ENCODE measurements around the gene CACFD1. TPM values are rescaled to one million over a fixed set of nuclear protein-coding genes. Genes with fewer than 3 reads are reported as not detected.

CACFD1 gene
- total and polyA plus RNA-seq, 2 of the 13 experiments (the other 11 are each of a cell fraction or from before 2014, with no cell fraction given), result 13.8 to 14.6 TPM

GRCh38 chr9:133463234-133463863 is 3.6 kb downstream of the CACFD1 start (continued):
- TF ChIP-seq MTA3 (CRISPR knock-in tag; IDR thresholded peaks at IDR 0.05) (no peak), ZNF530 (CRISPR knock-in tag; IDR thresholded peaks at IDR 0.05; ENCODE audit: low read depth) (no peak), RAD21 (CRISPR knock-in tag; IDR thresholded peaks at IDR 0.05) (peak; percentile 31; the same call in 1 of the 2 replicates), AKNA (CRISPR knock-in tag; IDR thresholded peaks at IDR 0.05; ENCODE audit: borderline replicate concordance) (no peak), ZNF337 (CRISPR knock-in tag; IDR thresholded peaks at IDR 0.05; ENCODE audit: borderline replicate concordance, low read depth) (no peak)

GRCh38 chr9:133463864-133464615 is 4.3 kb downstream of the CACFD1 start:
- 95% methylated on average over 20 of the region's 24 CpGs for WGBS (ENCODE audit: low lambda C conversion rate)
- in situ Hi-C loops (cut with HindIII; ENCODE audit: extremely low pct_ligation_motif_present, low pct_unique_long_range_greater_than_20kb) (no loop called here), intact Hi-C loops (cut with micrococcal nuclease; ENCODE audit: unreplicated experiment) (no loop called here)
- FAIRE-seq (no peak), ATAC-seq (no peak), DNase-seq (ENCODE audit: low spot score) (no peak)
- H4K20me1 ChIP-seq (ENCODE audit: insufficient read depth, low read length), result no peaks in the 10 kb centered on the region; the same call in 1 of the 2 replicates
- POLR2A ChIA-PET, result interaction anchor here (2.2 kb wide), 1 partner anchor 15 kb away, joined by 6 read pairs; the partner anchor contains the start of gene SLC2A6
- CTCF ChIA-PET (ENCODE audit: low intra/inter-chr PET ratio, low total read pairs), result no interaction called here
- no peaks in the 10 kb centered on the region for H3K9me3 ChIP-seq (ENCODE audit: low read length)
- peaks cover 25% of the 10 kb centered on the region for H3K4me1 ChIP-seq (ENCODE audit: insufficient read depth, low read length)
- no peak overlapping the region for H2AFZ ChIP-seq (ENCODE audit: low read length)
- no peak for TF ChIP-seq SAP130 (CRISPR knock-in tag; IDR thresholded peaks at IDR 0.05; ENCODE audit: low read depth)
- no peak for TF ChIP-seq KDM5A (IDR thresholded peaks at IDR 0.05; ENCODE audit: borderline replicate concordance, low read length)
- TF ChIP-seq FOXK1 (CRISPR knock-in tag; IDR thresholded peaks at IDR 0.05; ENCODE audit: borderline replicate concordance, low read depth), result no peak
- no TSS peak for BruUV-seq (replicated peaks)
- no peak overlapping the region for H3K4me2 ChIP-seq (ENCODE audit: low read depth, low read length)
- peaks cover 14% of the 10 kb centered on the region for H3K79me2 ChIP-seq (ENCODE audit: insufficient read depth, low read length)
- peaks cover 9 to 14% of the 10 kb centered on the region in 2 experiments; a peak in 3 of 5 replicates for H3K36me3 ChIP-seq (replicated peaks in 1 of 2; ENCODE audit: control insufficient read depth in 1 of 2, insufficient read depth in 2 of 2, low read length in 2 of 2)
- no peak overlapping the region for H3K9ac ChIP-seq (ENCODE audit: insufficient read depth, low read depth, low read length)
- no peak overlapping the region for H3K27ac ChIP-seq (ENCODE audit: extremely low read length, insufficient read depth, low read length)
- H3K27me3 ChIP-seq (ENCODE audit: control insufficient read depth in 1 of 2, insufficient read depth in 2 of 2, low read length in 2 of 2), result no peaks in the 10 kb centered on the region; a peak in 1 of 5 replicates
- no peak overlapping the region for H3K4me3 ChIP-seq (replicated peaks in 1 of 3; ENCODE audit: insufficient read depth in 1 of 3, low read depth in 2 of 3, low read length in 3 of 3)

Measured in HepG2 (cell line).